Esophagus mucosa (tissue), 1 donor: ENCODE results near the gene TMEM51. TPM values are rescaled to one million over a fixed set of nuclear protein-coding genes. Genes with fewer than 3 reads are reported as not detected.

Experiments used
- ATAC-seq: fragments of 200-7000 bp; cut with Tn5 transposase; one replicate; pipeline ENCODE4 v1.9.1; 2020
- total RNA-seq: library from RNA; stranded (reverse); gene quantifications from one replicate; pipeline ENCODE4 v1.2.4, GENCODE V29; 2023
- donor health status: DM: yes; HTN: yes; CAD: no.

The TMEM51 gene
- total RNA-seq, 1 donor from 2014 or later = 22.5 TPM

- ATAC-seq = peak; percentile 60
These were observed 25.3 kb downstream of the TMEM51 start for GRCh38 chr1:15178571-15179484.

- no peak for ATAC-seq
These were observed 25.9 kb downstream of the TMEM51 start for GRCh38 chr1:15179485-15179883.

GRCh38 chr1:15180189-15180588 lies 26.6 kb downstream of the TMEM51 start:
- peak; percentile 20 for ATAC-seq

- ATAC-seq = peak; percentile 88
These were observed 27.5 kb downstream of the TMEM51 start for GRCh38 chr1:15180945-15181523.

- no peak for ATAC-seq
These were observed 28.0 kb downstream of the TMEM51 start for GRCh38 chr1:15181564-15181963.

- no peak for ATAC-seq
These were observed 31.1 kb downstream of the TMEM51 start for GRCh38 chr1:15184436-15185241.

GRCh38 chr1:15185617-15186016 lies 32.1 kb downstream of the TMEM51 start:
- ATAC-seq = no peak

GRCh38 chr1:15186073-15186845 lies 32.7 kb downstream of the TMEM51 start:
- ATAC-seq = no peak

GRCh38 chr1:15186846-15187151 lies 33.3 kb downstream of the TMEM51 start:
- ATAC-seq = no peak

GRCh38 chr1:15187175-15188129 lies 33.9 kb downstream of the TMEM51 start:
- ATAC-seq = no peak

- peak; percentile 55 for ATAC-seq
These were observed 34.6 kb downstream of the TMEM51 start for GRCh38 chr1:15188130-15188524.

GRCh38 chr1:15188678-15189077 lies 35.1 kb downstream of the TMEM51 start:
- ATAC-seq = peak; percentile 20

- ATAC-seq = no peak
These were observed 36.3 kb downstream of the TMEM51 start for GRCh38 chr1:15189692-15190370.

GRCh38 chr1:15191267-15191666 lies 37.7 kb downstream of the TMEM51 start:
- ATAC-seq = no peak

- ATAC-seq = no peak
These were observed 38.2 kb downstream of the TMEM51 start for GRCh38 chr1:15191770-15192169.

GRCh38 chr1:15192916-15193550 lies 39.5 kb downstream of the TMEM51 start:
- no peak for ATAC-seq

GRCh38 chr1:15195420-15196052 lies 42.0 kb downstream of the TMEM51 start:
- ATAC-seq = peak; percentile 82

GRCh38 chr1:15196069-15196468 lies 42.5 kb downstream of the TMEM51 start:
- no peak for ATAC-seq

GRCh38 chr1:15196807-15197530 lies 43.4 kb downstream of the TMEM51 start:
- ATAC-seq = peak; percentile 70
